ENCODE data around the gene CCSAP.
"Not testable (repeated sequence)": the region's sequence is repeated elsewhere in the genome, so short reads cannot be mapped to it uniquely, and the experiment has no call there.

CCSAP gene, protein sequence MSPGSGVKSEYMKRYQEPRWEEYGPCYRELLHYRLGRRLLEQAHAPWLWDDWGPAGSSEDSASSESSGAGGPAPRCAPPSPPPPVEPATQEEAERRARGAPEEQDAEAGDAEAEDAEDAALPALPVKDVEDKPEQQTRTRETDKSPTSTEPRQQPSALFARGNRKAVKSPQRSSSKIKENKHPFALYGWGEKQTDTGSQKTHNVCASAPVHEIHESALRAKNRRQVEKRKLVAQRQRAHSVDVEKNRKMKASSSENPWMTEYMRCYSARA

DNA sequence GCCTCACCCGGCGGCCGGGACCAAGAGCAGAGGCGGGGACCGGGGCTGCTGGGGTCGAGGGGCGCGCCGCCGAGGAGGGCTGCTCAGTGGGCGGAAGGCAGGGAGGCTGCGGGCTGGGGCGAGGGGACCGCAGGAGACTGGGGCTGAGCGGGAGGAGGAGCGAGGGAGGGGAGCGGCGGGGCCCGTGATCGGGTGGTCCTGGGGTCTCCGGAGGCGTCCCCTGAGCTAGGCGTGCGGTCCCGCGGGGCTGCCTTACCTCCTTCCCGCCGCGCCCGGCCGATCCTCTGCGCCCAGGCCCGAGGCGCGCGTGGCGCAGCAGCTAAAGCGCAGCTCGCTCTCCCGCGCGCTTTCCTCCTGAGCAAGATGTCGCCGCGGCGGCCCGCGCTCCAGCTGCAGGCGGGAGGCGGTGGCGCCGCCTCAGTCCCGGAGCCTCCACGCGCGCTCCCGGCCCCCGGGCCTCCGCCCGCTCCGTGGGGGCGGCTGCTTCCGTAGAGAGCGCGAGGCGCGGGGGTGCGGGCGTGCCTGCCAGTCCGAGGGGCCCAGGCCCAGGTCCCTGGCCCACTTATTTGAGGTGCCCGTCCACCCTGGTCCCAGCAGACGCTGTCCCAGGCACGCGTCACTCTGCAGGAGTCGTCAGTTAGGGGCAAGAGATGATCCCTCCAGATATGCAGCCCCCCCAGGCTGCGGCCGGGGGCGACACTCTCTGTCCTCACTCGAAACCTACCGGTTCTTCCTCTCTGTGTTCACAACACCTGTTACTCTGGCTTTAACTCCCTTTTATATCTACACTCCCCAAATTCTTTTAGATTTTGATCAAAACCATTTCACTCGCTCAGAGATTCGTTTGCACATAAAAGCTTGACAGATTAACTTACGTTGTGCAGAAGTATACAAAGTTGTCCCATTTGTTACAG, at the start of gene CCSAP:
Gene CCSAP (minus strand): TSS at position 392 of the 914 bp plus-strand sequence. CDS start 582 bp downstream, outside the sequence.
- in situ Hi-C loops (cut with HindIII; ENCODE audit: low sequenced_read_pairs) = loop anchor here (25.0 kb wide), 1 partner anchor 94 kb away; the partner anchor contains the start of gene ACTA1

DNA sequence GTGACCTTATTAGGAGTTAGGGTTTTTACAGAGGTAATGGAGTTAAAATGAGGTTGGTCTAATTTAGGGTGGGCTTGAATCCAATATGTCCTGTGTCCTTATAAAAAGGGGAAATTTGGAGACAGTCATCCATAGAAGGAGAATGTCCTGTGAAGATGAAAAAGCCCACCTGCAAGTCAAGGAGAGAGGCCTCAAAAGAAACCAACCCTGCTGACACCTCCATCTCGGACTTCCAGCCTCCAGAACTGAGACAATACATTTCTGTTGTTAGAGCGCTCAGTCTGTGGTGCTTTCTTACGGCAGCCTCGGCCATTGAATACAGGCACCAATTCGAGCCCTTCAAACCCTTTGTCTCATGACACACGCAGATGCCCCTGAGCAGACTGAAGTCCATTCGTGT, 47.3 kb upstream of the CCSAP start:
- in situ Hi-C loops (cut with HindIII; ENCODE audit: low sequenced_read_pairs) = no loop called here

DNA sequence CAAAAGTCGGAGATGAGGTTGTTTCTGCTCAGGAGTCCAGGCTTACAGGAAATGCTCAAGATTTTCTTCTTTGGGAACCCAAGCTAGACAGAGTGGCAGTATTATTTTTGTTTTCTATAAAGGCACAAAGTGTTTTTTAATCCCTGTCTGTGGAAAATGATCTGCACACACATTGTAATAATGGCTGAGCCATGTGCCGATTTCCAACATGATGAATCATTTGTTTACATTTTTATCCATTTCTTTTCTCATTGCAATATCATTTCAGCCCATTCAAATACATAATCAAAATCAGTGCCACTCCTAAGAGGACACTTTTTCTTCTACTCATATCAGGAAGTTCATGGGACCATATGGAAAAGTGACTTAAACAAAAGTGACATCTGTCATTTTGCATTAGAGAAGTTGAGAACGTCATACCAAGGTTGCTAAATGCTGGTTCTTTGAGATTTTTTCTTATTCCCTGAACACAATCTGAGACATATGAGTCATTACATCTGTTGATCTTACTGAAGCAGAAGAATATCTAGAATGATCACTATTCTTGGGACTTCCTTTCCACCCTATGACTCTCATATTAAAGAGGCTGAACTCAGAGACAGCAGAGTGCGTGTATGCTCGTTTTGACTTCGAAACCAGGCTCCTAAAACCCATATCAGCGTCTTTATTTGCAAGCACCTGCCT, 46.2 kb upstream of the CCSAP start:
- in situ Hi-C loops (cut with HindIII; ENCODE audit: low sequenced_read_pairs) = no loop called here

DNA sequence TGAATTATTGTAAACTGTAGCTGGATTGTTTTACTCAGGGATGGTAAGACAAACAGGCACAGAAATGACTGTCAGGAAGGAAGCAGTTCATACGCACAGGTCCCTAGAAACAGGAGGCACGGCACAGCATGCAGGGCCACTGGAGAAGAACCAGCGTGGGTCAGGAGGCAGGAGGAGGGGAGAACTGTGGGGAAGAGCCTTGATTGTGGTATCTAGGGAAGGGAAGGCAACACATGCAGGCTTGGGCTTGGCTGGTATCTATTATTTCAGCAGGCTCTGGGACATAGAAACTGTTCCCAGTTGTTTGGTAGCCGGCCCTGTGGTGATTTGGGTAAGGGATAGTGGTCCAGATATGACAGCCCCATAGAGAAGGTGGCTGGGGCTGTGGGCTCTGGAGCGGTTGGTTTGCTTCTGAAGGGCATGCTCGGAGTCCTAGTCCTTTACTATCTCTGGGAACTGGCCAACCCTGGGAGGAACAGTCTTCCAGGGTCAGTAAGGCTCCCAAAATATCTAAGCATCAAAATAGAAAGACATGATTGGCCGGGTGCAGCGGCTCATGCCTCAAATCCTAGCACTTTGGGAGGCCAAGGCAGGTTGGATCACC, 43.1 kb upstream of the CCSAP start:
- in situ Hi-C loops (cut with HindIII; ENCODE audit: low sequenced_read_pairs) = no loop called here

DNA sequence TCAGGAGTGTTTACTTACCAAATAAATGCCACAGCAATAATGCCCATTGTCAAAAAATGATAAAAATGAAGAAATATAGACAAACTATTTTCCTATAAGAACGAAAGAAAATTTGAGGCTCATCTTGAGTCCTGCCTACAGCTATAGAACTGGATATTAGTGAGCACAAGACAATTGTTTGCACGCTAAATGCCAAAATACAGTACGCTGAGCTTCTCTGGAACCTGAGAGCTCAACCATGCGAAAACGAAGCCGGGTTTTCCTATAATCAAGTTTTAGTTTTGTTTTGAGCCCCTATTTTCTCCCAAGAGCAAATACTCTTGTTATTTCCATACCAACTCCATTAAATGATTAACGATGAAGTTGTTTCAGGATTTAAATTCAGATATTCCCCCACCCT, 42.0 kb upstream of the CCSAP start:
- in situ Hi-C loops (cut with HindIII; ENCODE audit: low sequenced_read_pairs) = no loop called here

DNA sequence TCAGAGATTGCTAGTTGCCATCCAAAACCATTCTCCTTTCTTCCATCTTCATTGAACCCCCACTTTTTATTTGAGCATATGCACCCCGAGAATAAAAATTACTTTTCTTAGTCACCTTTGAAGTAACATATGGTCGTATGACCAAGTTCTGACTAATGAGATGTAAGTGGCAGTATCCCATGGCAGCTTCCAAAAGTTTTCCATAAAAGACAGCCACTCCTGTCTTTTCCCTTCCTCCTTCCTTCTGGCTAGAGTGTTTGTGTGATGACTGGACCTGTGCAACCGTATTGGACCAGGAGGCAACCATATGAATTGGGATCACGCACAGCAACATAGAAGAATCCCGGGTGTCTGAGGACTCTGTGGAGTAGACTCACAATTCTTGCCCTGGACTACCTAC, 41.1 kb upstream of the CCSAP start:
- in situ Hi-C loops (cut with HindIII; ENCODE audit: low sequenced_read_pairs) = no loop called here

DNA sequence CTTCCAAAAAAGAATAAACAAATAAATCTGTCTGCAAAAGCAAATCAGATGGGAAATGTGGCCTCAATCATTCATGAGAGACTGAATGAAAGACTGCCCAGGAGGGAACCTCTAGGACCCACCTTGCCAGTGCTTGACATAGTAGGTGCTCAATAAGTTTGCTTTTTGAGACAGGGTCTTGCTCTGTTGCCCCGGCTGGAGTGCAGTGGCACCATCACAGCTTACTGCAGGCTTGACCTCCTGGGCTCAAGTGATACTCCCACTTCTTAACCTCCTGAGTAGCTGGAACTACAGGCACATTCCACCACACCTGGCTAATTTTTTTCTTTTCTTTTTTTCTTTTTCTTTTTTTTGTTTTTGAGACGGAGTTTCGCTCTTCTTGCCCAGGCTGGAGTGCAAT, 40.3 kb upstream of the CCSAP start:
- in situ Hi-C loops (cut with HindIII; ENCODE audit: low sequenced_read_pairs) = no loop called here

DNA sequence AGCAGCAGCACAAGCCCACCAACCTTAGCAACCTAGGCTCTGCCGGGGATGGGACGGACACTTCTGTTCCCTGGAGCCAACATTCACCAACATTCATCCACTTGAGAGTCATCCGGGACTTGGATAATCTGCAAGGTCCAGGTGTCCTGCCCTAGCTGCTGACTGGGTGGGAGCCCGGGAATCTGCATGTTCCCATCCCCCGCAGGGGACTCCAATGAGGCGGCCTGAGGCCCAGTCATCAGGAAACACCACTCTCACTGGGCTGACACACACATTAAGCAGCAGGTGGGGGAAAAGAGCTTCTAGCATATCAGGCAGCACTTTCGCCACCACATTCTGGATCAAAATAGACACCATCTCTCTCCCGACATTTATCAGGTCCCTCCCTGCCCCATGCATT, 38.4 kb upstream of the CCSAP start:
- in situ Hi-C loops (cut with HindIII; ENCODE audit: low sequenced_read_pairs) = no loop called here

DNA sequence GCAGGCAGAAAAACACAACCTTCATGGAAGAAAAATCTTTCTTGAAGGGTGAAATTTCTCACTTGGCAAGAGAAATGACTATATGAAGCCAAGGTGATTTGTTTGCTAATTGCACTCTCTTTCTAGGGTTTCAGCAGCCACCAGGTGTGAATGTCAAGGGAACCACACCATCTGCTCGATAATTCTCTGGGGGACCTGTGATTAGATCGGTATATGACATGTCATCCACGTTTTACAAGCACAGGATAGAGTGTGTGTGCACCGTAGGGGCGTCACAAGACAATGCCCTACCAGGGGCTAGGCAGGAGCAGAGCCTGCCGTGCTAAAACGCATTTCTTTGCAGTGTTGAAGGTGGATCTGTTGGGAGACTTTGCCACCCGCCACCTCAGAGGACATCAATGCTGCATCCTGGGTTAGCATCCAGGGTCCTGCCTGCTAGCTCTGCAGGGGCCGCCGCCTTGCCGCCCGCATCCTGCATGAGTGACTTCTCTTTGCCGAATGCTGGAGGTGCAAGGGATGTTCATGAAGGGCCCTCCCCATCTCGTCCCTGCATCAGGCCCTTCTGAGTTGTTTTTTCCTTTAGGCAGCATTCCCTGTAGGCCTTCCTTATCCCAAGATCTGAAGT, 37.8 kb upstream of the CCSAP start:
- in situ Hi-C loops (cut with HindIII; ENCODE audit: low sequenced_read_pairs) = no loop called here

DNA sequence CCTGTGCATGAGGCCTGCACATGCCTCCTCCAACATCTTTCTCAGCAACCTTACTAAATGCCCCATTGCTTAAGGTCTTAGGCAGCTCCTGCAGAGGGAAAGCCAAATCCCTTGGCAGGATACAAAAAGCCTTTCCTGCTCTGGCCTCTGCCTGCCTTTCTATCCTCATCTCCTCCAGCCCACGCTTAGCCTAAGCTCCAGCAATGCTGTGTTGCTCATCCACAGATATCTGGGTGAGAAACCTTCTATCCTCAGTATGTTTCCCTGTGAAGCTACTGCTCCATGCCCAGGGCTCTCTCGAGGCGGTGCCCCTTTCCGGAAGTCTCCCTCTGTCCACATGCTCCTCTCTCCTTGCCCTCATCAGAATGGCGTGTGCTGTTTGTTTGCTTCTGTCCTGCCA, 37.0 kb upstream of the CCSAP start:
- in situ Hi-C loops (cut with HindIII; ENCODE audit: low sequenced_read_pairs) = no loop called here

DNA sequence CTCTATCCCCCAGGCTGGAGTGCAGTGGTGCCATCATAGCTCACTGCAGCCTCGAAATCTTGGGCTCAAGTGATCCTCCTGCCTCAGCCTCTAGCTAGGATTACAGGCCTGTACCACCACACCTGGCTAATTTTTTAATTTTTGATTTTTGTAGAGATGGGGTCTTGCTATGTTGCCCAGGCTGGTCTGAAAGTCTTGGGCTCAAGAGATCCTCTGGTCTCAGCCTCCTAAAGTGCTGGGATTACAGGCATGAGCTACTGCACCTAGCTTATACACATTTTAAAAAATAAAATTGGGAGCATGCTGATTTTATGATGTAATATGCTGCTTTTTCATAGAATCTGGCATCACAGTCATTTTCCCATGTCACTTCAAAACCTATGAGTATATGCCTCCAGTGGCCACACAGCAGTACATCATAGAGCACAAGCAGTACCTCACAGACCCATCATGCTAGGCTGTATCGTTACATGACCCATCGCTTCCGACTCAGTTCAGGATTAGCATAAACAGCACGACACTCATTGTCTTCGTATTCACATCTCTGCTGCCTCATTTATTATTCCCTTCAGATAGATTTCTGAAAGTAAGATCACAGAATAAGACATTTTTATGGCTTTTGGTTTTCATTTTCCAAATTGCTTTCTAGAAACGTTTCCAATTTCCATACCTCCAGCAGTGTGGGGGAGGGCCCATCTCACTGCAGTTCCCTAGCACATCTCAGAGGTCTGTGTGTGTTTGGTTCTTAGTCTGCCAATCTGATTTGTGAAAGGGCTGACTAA, 35.9 kb upstream of the CCSAP start:
- in situ Hi-C loops (cut with HindIII; ENCODE audit: low sequenced_read_pairs) = no loop called here

DNA sequence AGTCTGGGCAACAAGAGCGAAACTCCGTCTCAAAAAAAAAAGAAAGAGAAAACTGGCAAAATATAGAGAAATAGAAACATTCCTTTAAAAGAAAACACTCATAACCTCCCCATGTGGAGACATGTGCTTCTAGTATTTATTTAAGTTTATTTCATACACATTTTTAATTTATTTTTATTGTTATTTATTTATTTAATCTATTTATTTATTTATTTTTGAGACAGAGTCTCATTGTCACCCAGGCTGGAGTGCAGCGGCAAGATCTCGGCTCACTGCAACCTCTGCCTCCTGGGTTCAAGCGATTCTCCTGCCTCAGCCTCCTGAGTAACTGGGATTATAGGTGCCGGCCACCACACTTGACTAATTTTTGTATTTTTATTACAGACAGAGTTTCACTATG, 35.2 kb upstream of the CCSAP start:
- in situ Hi-C loops (cut with HindIII; ENCODE audit: low sequenced_read_pairs) = not testable (repeated sequence)

DNA sequence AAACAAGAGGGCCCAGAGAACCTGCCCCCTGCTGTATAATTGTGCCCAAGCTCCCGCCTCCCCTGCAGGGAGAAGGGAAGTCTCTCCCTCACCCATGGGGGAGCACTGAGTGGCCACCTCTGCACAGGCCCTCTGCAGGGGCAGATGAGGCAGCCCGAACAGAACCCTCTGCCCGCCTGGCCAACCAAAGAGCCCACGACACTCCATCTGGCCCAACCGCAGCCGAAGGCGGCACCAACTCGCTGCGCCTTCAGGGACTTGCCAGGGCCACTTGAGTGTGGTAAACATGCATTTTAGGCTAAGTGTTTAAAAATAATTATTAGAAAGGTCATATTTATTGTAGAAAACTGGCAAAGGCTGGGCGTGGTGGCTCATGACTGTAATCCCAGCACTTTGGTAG, 34.6 kb upstream of the CCSAP start:
- in situ Hi-C loops (cut with HindIII; ENCODE audit: low sequenced_read_pairs) = no loop called here

DNA sequence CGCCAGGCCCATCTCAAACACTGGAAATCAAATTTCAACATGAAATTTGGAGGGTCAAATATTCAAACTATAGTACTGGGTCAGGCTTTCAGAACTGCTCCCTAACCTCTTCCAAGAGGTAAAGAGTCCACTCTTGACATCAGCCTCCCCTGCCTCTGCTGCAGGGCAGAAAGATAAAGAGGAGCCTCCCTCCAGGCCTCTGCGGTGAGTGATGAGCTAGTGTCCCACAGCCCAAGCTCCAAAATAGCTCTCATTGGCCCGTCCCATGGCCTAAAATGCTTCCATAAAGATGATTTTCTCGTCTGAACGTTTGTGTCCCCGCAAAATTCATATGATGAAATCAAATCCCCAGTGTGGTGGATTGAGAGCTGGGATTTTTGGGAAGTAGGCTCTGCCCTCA, 33.7 kb upstream of the CCSAP start:
- in situ Hi-C loops (cut with HindIII; ENCODE audit: low sequenced_read_pairs) = no loop called here

DNA sequence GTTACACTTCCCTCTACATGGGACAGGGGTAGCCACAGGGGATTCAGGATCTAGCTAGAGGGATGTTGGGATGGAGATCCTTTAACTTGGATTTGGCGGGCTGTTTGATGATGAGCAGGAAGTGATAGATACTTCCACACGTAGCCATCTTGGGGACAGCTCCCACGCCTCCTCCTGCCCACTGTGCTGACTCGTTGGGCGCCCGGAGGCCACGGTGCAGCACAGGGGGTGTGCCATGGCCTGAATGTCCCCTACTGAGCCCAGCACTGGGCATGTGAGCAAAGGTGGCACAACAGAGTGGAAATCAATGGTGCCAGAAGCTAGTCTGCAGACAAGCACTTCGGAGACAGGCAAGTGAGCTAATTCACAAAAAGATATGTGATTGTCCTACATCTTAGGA, 31.6 kb upstream of the CCSAP start:
- in situ Hi-C loops (cut with HindIII; ENCODE audit: low sequenced_read_pairs) = no loop called here

DNA sequence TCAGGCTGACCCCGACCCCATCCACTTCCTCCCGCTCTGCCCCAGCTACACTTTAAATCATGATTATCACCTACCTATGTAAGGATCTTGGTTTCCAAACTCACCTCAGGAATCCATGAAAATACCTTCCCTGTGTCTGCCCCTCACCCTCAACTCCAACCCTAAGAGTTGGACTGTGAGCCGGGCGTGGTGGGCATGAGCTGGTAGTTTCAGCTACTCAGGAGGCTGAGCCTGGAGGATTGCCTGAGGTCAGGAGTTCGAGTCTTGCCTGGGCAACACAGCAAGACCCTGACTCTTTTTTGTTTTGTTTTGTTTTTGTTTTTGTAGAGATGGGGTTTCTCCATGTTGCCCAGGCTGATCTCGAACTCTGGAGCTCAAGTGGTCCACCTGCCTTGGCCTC, 30.5 kb upstream of the CCSAP start:
- in situ Hi-C loops (cut with HindIII; ENCODE audit: low sequenced_read_pairs) = no loop called here

DNA sequence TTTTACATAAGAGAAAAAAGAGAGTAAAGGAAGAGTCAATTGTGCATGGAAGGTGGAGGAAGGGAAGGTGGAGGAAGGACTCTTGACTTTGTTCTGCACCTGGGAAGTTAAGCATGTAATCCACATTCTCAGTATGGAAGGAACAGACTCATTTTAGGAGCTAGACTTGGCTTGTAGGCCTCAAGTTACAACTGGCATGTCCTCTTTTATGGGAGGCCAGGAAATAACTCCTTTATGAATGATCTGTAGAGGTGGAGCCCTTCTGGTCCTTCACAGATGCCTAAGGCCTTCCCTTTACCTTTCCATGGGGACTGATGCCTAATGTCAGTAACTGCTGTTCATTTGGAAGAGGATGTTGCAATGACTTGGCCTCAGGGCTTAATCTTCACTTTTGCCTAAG, 29.4 kb upstream of the CCSAP start:
- in situ Hi-C loops (cut with HindIII; ENCODE audit: low sequenced_read_pairs) = no loop called here

DNA sequence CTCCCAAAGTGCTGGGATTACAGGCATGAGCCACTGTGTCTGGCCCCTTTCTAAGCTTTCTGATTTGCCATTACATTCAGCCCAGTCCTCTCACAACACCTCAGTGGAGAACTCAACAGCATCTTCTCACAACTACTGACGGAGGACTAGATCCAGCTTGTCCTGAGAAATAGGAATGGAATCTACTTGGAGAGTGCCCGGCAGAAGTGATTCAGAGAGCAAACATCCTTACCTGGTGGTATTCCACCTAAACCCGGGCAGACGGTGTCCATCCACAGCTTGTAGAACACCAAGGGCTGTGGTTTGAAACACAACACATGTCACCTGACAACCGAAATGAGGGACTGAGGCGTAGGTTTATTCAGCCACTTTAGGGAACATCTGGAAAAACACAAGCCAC, 28.8 kb upstream of the CCSAP start:
- in situ Hi-C loops (cut with HindIII; ENCODE audit: low sequenced_read_pairs) = no loop called here

DNA sequence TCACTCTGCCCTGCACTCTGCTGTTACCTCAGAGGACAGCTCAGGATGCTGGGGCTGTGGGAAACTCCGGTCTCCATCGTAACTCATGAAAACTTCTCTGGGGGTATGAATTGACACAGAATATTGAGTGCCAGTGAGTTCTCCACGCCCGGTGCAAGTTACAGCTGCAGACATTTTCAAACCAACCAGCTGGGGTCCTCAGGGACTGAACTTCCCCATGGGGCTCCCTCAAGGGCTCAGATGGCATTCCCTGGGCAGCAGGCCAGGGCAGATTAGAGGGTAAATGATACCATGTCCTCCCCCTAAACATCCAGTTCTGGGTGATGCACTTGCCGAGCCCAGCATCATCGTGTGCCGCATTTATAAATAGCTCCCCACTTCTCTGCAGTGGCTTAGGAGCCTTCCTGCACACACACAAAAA, 27.8 kb upstream of the CCSAP start:
- in situ Hi-C loops (cut with HindIII; ENCODE audit: low sequenced_read_pairs) = no loop called here

DNA sequence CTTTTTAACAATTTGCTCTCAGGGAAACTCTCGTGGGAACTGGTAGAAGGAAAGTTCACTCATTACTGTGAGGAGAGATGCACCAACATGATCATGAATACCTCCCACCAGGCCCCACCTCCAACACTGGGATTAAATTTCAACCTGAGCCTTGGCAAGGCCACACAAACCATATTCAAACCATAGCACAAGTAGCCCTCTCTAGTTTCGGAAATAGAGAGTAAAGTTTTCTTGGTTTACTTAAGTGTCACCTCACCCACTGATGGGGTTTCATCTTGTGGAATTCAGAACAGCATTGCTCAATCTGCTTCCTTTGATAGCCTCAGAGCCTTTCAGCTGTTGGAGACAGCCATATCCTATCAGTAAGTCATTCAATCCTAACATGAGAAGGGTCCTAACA, 25.5 kb upstream of the CCSAP start:
- in situ Hi-C loops (cut with HindIII; ENCODE audit: low sequenced_read_pairs) = no loop called here

Data from DLD1 (cell line).